Measurements from ENCODE around the gene DIP2B.

DNA sequence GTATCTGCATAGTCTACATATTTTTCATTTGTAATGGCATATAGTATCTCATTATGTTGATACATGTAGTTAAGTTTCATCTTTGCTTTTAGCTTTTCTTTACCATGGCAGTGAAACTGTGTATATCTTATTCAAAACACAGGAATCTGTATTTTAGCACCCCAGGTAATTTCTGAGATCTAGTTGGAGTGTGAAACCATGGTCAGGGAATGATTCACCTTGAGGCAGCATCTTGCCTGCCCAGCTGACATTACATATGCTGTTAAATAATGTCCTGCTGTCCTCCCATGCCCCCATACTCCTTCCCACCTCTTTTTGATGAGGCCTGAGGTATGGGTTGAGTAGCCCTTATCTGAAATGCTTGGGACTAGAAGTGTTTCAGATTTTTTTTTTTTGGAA is 133.7 kb downstream of the DIP2B start:
- TF ChIP-seq, protein P1, sequence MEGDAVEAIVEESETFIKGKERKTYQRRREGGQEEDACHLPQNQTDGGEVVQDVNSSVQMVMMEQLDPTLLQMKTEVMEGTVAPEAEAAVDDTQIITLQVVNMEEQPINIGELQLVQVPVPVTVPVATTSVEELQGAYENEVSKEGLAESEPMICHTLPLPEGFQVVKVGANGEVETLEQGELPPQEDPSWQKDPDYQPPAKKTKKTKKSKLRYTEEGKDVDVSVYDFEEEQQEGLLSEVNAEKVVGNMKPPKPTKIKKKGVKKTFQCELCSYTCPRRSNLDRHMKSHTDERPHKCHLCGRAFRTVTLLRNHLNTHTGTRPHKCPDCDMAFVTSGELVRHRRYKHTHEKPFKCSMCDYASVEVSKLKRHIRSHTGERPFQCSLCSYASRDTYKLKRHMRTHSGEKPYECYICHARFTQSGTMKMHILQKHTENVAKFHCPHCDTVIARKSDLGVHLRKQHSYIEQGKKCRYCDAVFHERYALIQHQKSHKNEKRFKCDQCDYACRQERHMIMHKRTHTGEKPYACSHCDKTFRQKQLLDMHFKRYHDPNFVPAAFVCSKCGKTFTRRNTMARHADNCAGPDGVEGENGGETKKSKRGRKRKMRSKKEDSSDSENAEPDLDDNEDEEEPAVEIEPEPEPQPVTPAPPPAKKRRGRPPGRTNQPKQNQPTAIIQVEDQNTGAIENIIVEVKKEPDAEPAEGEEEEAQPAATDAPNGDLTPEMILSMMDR (IDR thresholded peaks at IDR 0.05) = no peak
- TF ChIP-seq POLR2A (IDR thresholded peaks at IDR 0.05) (no peak), POLR2AphosphoS5 (IDR thresholded peaks at IDR 0.05) (no peak), EP300 (IDR thresholded peaks at IDR 0.05) (no peak)
